Type B pancreatic cell (in vitro differentiated cells): ENCODE data around the gene MYEOV. TPM values are rescaled to one million over a fixed set of nuclear protein-coding genes. Genes with fewer than 3 reads are reported as not detected.

Experiments
- DNase-seq: peaks from one replicate; pipeline ENCODE4 v3.0.0; 2021; ENCODE audit warnings: mixed read lengths; ENCODE audit not compliant: unreplicated experiment; ENCODE audit errors: extremely low spot score
- H3K27ac Mint-ChIP-seq: 2 replicates; pipeline ENCODE4 v1.8.0; 2021; ENCODE audit warnings: mild to moderate bottlenecking, mixed read lengths
- H3K27me3 Mint-ChIP-seq: 2 replicates; pipeline ENCODE4 v1.8.0; 2021; ENCODE audit warnings: mixed read lengths
- H3K36me3 Mint-ChIP-seq: 2 replicates; pipeline ENCODE4 v1.8.0; 2021; ENCODE audit warnings: mixed read lengths
- H3K4me1 Mint-ChIP-seq: one replicate; pipeline ENCODE4 v1.8.0; 2021; ENCODE audit warnings: mixed read lengths; ENCODE audit not compliant: unreplicated experiment
- H3K4me3 Mint-ChIP-seq: 2 replicates; pipeline ENCODE4 v1.8.0; 2021; ENCODE audit warnings: mild to moderate bottlenecking, mixed read lengths
- H3K9me3 Mint-ChIP-seq: 2 replicates; pipeline ENCODE4 v1.8.0; 2021; ENCODE audit warnings: mixed read lengths
- CTCF ChIP-seq: fragments of 200-600 bp; sonication (generic); conservative IDR thresholded peaks from 2 replicates; pipeline ENCODE4 v1.5.0; 2021; ENCODE audit warnings: antibody characterized with exemption, mild to moderate bottlenecking
- total RNA-seq: library from RNA; stranded (reverse); gene quantifications from 2 replicates; pipeline ENCODE4 v1.2.1, GENCODE V29; 2021; ENCODE audit warnings: low replicate concordance

Gene MYEOV
- total RNA-seq, 1 donor from 2014 or later: 4.1 TPM

- Mint-ChIP-seq H3K4me1 (peaks cover 22% of the 10 kb centered on the region), H3K27me3 (no peaks in the 10 kb centered on the region), H3K4me3 (no peak overlapping the region), H3K27ac (no peak overlapping the region), H3K9me3 (no peaks in the 10 kb centered on the region), H3K36me3 (no peaks in the 10 kb centered on the region)
- no peak for DNase-seq
- TF ChIP-seq CTCF: no peak
These were observed 10.5 kb upstream of the MYEOV start for GRCh38 chr11:69283446-69283845.

GRCh38 chr11:69284081-69284511 is 9.9 kb upstream of the MYEOV start:
- Mint-ChIP-seq H3K27ac (no peak overlapping the region), H3K4me1 (peaks cover 22% of the 10 kb centered on the region)
- no peak for TF ChIP-seq CTCF

GRCh38 chr11:69285091-69285490 is 8.9 kb upstream of the MYEOV start:
- no peaks in the 10 kb centered on the region for H3K27me3 Mint-ChIP-seq
- no peak for TF ChIP-seq CTCF
- DNase-seq: no peak
- H3K27ac Mint-ChIP-seq: no peak overlapping the region
- H3K36me3 Mint-ChIP-seq: no peaks in the 10 kb centered on the region
- peaks cover 22% of the 10 kb centered on the region for H3K4me1 Mint-ChIP-seq
- H3K9me3 Mint-ChIP-seq: no peaks in the 10 kb centered on the region
- no peak overlapping the region for H3K4me3 Mint-ChIP-seq

More at GRCh38 chr11:69284081-69284511, 9.9 kb upstream of the MYEOV start:
- DNase-seq: no peak
- no peaks in the 10 kb centered on the region for H3K9me3 Mint-ChIP-seq
- no peak overlapping the region for H3K4me3 Mint-ChIP-seq
- no peaks in the 10 kb centered on the region for H3K36me3 Mint-ChIP-seq
- H3K27me3 Mint-ChIP-seq: no peaks in the 10 kb centered on the region

- Mint-ChIP-seq H3K4me1 (peaks cover 22% of the 10 kb centered on the region), H3K27ac (no peak overlapping the region), H3K36me3 (no peaks in the 10 kb centered on the region), H3K4me3 (no peak overlapping the region), H3K27me3 (no peaks in the 10 kb centered on the region), H3K9me3 (no peaks in the 10 kb centered on the region)
- no peak for DNase-seq
- no peak for TF ChIP-seq CTCF
These were observed 8.2 kb upstream of the MYEOV start for GRCh38 chr11:69285766-69286165.

- no peaks in the 10 kb centered on the region for H3K9me3 Mint-ChIP-seq
- DNase-seq: no peak
These were observed 7.3 kb upstream of the MYEOV start for GRCh38 chr11:69286374-69287371.

More at GRCh38 chr11:69286374-69287371, 7.3 kb upstream of the MYEOV start:
- peak overlapping the region; percentile 34 for H3K27ac Mint-ChIP-seq
- H3K4me1 Mint-ChIP-seq: peaks cover 22% of the 10 kb centered on the region
- H3K36me3 Mint-ChIP-seq: no peaks in the 10 kb centered on the region
- H3K27me3 Mint-ChIP-seq: no peaks in the 10 kb centered on the region
- no peak for TF ChIP-seq CTCF
- H3K4me3 Mint-ChIP-seq: no peak overlapping the region
